Thoracic aorta (tissue), 2 donors: ENCODE measurements around the gene NEGR1. TPM values are rescaled to one million over a fixed set of nuclear protein-coding genes. Genes with fewer than 3 reads are reported as not detected.

ENCODE experiments used
- ATAC-seq: fragments of 150-250 bp; one replicate; pipeline ENCODE4 v1.8.0; 2017; ENCODE audit warnings: low read depth; ENCODE audit not compliant: insufficient number of reproducible peaks, low FRiP score
- DNase-seq: peaks from one replicate; pipeline ENCODE4 v3.0.0-alpha.2; 2020; ENCODE audit warnings: low spot score
- H3K27ac ChIP-seq, 2 donors: fragments of 200-600 bp; sonication (generic); 1 replicate in 1 of 2; 2 replicates in 1 of 2; pipeline ENCODE4 v1.5.1; 2016; ENCODE audit warnings: mild to moderate bottlenecking in 2 of 2, moderate library complexity in 2 of 2
- H3K27me3 ChIP-seq: fragments of 200-600 bp; sonication (generic); replicated peaks from 2 replicates; pipeline ENCODE4 v1.6.0; 2016; ENCODE audit warnings: mild to moderate bottlenecking; ENCODE audit not compliant: insufficient read depth
- H3K36me3 ChIP-seq: fragments of 200-600 bp; sonication (generic); one replicate; pipeline ENCODE4 v1.5.1; 2016
- H3K4me1 ChIP-seq, 2 donors: fragments of 200-600 bp; sonication (generic); 1 replicate in 1 of 2; 2 replicates in 1 of 2; pipeline versions ENCODE4 v1.5.1 to v1.6.0; 2016; ENCODE audit warnings: low read depth in 2 of 2, mild to moderate bottlenecking in 1 of 2; ENCODE audit not compliant: control insufficient read depth in 1 of 2
- H3K4me3 ChIP-seq: fragments of 200-600 bp; sonication (generic); 2 replicates; pipeline ENCODE4 v1.5.1; 2016; ENCODE audit warnings: mild to moderate bottlenecking
- H3K9me3 ChIP-seq: fragments of 200-600 bp; sonication (generic); 2 replicates; pipeline ENCODE4 v1.5.1; 2016
- total RNA-seq, 2 donors: library from RNA; depleted of rRNA; stranded (reverse); fragments of >200 nt; gene quantifications; one replicate each; pipeline versions ENCODE4 v1.1.0 to v1.2.3, GENCODE V29; 2016
- TF ChIP-seq, protein P1 (sequence below): fragments of 200-600 bp; sonication (generic); IDR thresholded peaks from one replicate; pipeline ENCODE4 v1.5.1; 2019; ENCODE audit warnings: antibody characterized with exemption

Gene NEGR1
- total RNA-seq, 2 donors from 2014 or later: 10.4 to 14.4 TPM

GRCh38 chr1:72197786-72198185 is 84.6 kb downstream of the NEGR1 start:
- H3K4me3 ChIP-seq: no peak overlapping the region
- peaks cover 7% of the 10 kb centered on the region for H3K9me3 ChIP-seq
- H3K27ac ChIP-seq: no peak overlapping the region
- no peaks in the 10 kb centered on the region for H3K4me1 ChIP-seq
- no peaks in the 10 kb centered on the region for H3K36me3 ChIP-seq
- TF ChIP-seq, protein P1, sequence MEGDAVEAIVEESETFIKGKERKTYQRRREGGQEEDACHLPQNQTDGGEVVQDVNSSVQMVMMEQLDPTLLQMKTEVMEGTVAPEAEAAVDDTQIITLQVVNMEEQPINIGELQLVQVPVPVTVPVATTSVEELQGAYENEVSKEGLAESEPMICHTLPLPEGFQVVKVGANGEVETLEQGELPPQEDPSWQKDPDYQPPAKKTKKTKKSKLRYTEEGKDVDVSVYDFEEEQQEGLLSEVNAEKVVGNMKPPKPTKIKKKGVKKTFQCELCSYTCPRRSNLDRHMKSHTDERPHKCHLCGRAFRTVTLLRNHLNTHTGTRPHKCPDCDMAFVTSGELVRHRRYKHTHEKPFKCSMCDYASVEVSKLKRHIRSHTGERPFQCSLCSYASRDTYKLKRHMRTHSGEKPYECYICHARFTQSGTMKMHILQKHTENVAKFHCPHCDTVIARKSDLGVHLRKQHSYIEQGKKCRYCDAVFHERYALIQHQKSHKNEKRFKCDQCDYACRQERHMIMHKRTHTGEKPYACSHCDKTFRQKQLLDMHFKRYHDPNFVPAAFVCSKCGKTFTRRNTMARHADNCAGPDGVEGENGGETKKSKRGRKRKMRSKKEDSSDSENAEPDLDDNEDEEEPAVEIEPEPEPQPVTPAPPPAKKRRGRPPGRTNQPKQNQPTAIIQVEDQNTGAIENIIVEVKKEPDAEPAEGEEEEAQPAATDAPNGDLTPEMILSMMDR: no peak
- no peaks in the 10 kb centered on the region for H3K27me3 ChIP-seq
- ATAC-seq (no peak), DNase-seq (no peak)

GRCh38 chr1:72186733-72187307 is 95.5 kb downstream of the NEGR1 start:
- Histone ChIP-seq H3K27ac (no peak overlapping the region), H3K9me3 (no peaks in the 10 kb centered on the region), H3K4me3 (no peak overlapping the region), H3K4me1 (peaks cover 4 to 21% of the 10 kb centered on the region in 2 donors), H3K36me3 (no peaks in the 10 kb centered on the region), H3K27me3 (no peaks in the 10 kb centered on the region)
- no peak for DNase-seq
- TF ChIP-seq, protein P1: peak; percentile 36
- ATAC-seq: no peak

DNA sequence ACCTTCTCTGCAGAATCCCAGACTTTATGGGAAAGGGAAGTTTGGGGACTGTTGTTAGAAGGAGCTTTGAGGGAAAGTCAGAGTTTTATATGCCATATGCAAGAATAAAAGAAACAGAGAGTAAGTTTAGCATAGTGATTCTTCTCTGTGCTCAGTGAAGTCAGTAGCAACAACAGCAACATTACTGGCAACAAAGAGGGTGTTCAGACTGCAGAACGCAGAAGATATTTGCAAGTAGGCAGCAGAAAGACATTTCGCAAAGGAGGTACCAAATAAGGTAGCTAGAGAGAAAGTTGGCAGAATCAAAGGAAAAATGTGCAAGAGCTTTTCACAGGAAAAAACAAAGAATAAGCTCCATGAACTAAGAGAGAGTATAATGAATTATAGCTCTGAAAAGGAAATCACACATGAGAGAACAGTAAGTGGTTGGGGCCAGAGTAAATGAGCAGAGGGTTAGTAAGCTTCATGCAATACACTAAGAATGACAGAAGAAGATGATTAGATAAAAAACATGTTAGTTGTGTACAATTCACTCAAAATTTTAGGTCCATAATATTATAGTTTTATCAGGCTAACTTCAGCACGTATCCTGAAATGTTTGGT is 98.1 kb downstream of the NEGR1 start:
- DNase-seq (no peak), ATAC-seq (peak; percentile 60)
- peak overlapping the region; percentile 1 for H3K4me3 ChIP-seq
- H3K27ac ChIP-seq: peak overlapping the region; percentile 45 to 73
- H3K4me1 ChIP-seq: peaks cover 4 to 21% of the 10 kb centered on the region in 2 donors
- TF ChIP-seq, protein P1: no peak
- H3K36me3 ChIP-seq: no peaks in the 10 kb centered on the region
- no peaks in the 10 kb centered on the region for H3K27me3 ChIP-seq
- no peaks in the 10 kb centered on the region for H3K9me3 ChIP-seq

GRCh38 chr1:72182859-72183258 is 99.5 kb downstream of the NEGR1 start:
- Histone ChIP-seq H3K4me1 (peaks cover 4 to 21% of the 10 kb centered on the region in 2 donors), H3K4me3 (no peak overlapping the region), H3K27me3 (no peaks in the 10 kb centered on the region), H3K27ac (peak overlapping the region in 1 of 2 donors; percentile 73), H3K9me3 (no peaks in the 10 kb centered on the region), H3K36me3 (no peaks in the 10 kb centered on the region)
- ATAC-seq: no peak
- DNase-seq: no peak
- TF ChIP-seq, protein P1: no peak

DNA sequence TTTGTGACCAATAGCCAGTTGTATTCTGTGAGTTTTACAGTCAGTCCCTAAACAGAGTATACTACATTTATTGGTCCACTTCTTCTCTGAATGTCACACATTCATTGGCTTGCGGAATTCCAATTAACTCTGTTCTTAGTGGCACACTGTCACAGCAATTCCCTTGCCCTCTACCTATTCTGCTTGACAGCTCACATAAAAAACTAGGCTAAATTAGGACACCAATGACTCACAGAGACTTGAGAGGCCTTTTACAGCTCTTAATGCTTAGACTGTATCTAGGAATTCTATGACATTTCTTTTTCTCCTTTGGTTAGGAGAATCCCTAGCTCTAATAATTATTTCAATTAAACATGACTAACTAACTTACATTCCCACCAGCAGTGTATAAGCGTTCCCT is 104.1 kb downstream of the NEGR1 start:
- no peak overlapping the region for H3K27ac ChIP-seq
- no peaks in the 10 kb centered on the region for H3K27me3 ChIP-seq
- H3K4me3 ChIP-seq: no peak overlapping the region
- H3K36me3 ChIP-seq: no peaks in the 10 kb centered on the region
- ATAC-seq (no peak), DNase-seq (no peak)
- no peaks in the 10 kb centered on the region for H3K9me3 ChIP-seq
- peaks cover under 1 to 4% of the 10 kb centered on the region in 2 donors for H3K4me1 ChIP-seq
- TF ChIP-seq, protein P1: no peak
